Trophoblast cell (in vitro differentiated cells and primary cell): Measurements from ENCODE around the gene GDF15.
A peak's percentile ranks its signal among the peaks of the same experiment; 100 is the strongest.

Experiments used
- DNase-seq, 2 donors: peaks; one replicate each; pipeline ENCODE4 v3.0.0-alpha.2; 2016
- H2AFZ ChIP-seq: 2 replicates; pipeline ENCODE4 v1.6.1; 2013; ENCODE audit warnings: low read length, moderate library complexity, mild to moderate bottlenecking; ENCODE audit not compliant: insufficient read depth, poor library complexity
- H2AK5ac ChIP-seq: 2 replicates; pipeline ENCODE4 v1.6.1; 2013; ENCODE audit warnings: mild to moderate bottlenecking, low read length
- H2BK120ac ChIP-seq: 2 replicates; pipeline ENCODE4 v1.6.1; 2013; ENCODE audit warnings: low read length, mild to moderate bottlenecking, moderate library complexity; ENCODE audit not compliant: insufficient read depth, poor library complexity
- H2BK12ac ChIP-seq: 2 replicates; pipeline ENCODE4 v1.6.1; 2013; ENCODE audit warnings: mild to moderate bottlenecking, low read length, moderate library complexity
- H2BK5ac ChIP-seq: 2 replicates; pipeline ENCODE4 v1.6.1; 2013; ENCODE audit warnings: low read length, low read depth, moderate library complexity, mild to moderate bottlenecking; ENCODE audit not compliant: poor library complexity
- H3K14ac ChIP-seq: 2 replicates; pipeline ENCODE4 v1.6.1; 2013; ENCODE audit warnings: mild to moderate bottlenecking, low read length
- H3K18ac ChIP-seq: 2 replicates; pipeline ENCODE4 v1.6.1; 2013; ENCODE audit warnings: mild to moderate bottlenecking, low read length
- H3K23ac ChIP-seq: 2 replicates; pipeline ENCODE4 v1.6.1; 2013; ENCODE audit warnings: low read length
- H3K27ac ChIP-seq: 2 replicates; pipeline ENCODE4 v1.5.1; 2013; ENCODE audit warnings: low read depth, mild to moderate bottlenecking, inconsistent platforms, low read length, moderate library complexity
- H3K27me3 ChIP-seq: 2 replicates; pipeline ENCODE4 v1.6.1; 2013; ENCODE audit warnings: inconsistent platforms, mild to moderate bottlenecking, low read length, moderate library complexity; ENCODE audit not compliant: insufficient read depth
- H3K36me3 ChIP-seq, 2 experiments: 1 replicate in 1 of 2; 2 replicates in 1 of 2; pipeline ENCODE4 v1.6.1; 2013; ENCODE audit warnings: low read length in 2 of 2, mild to moderate bottlenecking in 2 of 2, moderate library complexity in 1 of 2; ENCODE audit not compliant: insufficient read depth in 2 of 2, control insufficient read depth in 1 of 2
- H3K4ac ChIP-seq: 2 replicates; pipeline ENCODE4 v1.6.1; 2013; ENCODE audit warnings: low read depth, mild to moderate bottlenecking, low read length, moderate library complexity
- H3K4me1 ChIP-seq, 2 experiments: 1 replicate in 1 of 2; 2 replicates in 1 of 2; pipeline ENCODE4 v1.6.1; 2013; ENCODE audit warnings: low read length in 2 of 2, mild to moderate bottlenecking in 2 of 2, moderate library complexity in 1 of 2; ENCODE audit not compliant: insufficient read depth in 2 of 2, control insufficient read depth in 1 of 2
- H3K4me2 ChIP-seq: 2 replicates; pipeline ENCODE4 v1.6.1; 2013; ENCODE audit warnings: inconsistent platforms, mild to moderate bottlenecking, low read length, moderate library complexity
- H3K4me3 ChIP-seq: 2 replicates; pipeline ENCODE4 v1.5.1; 2013; ENCODE audit warnings: mild to moderate bottlenecking, low read depth, low read length, inconsistent platforms
- H3K79me1 ChIP-seq: one replicate; pipeline ENCODE4 v1.6.1; 2013; ENCODE audit warnings: low read length
- H3K79me2 ChIP-seq: 2 replicates; pipeline ENCODE4 v1.6.1; 2013; ENCODE audit warnings: low read length, mild to moderate bottlenecking; ENCODE audit not compliant: control insufficient read depth, insufficient read depth, poor library complexity
- H3K9ac ChIP-seq: 2 replicates; pipeline ENCODE4 v1.6.1; 2013; ENCODE audit warnings: mild to moderate bottlenecking, low read length
- H3K9me3 ChIP-seq: 2 replicates; pipeline ENCODE4 v1.6.1; 2013; ENCODE audit warnings: low read depth, mild to moderate bottlenecking, control low read depth, inconsistent platforms, low read length; ENCODE audit not compliant: insufficient read depth
- H4K12ac ChIP-seq: 2 replicates; pipeline ENCODE4 v1.6.1; 2013; ENCODE audit warnings: low read depth, mild to moderate bottlenecking, low read length, moderate library complexity
- H4K8ac ChIP-seq: 2 replicates; pipeline ENCODE4 v1.6.1; 2013; ENCODE audit warnings: low read depth, mild to moderate bottlenecking, low read length, moderate library complexity
- H4K91ac ChIP-seq: one replicate; pipeline ENCODE4 v1.6.1; 2013; ENCODE audit warnings: low read depth, mild to moderate bottlenecking, low read length, moderate library complexity
- WGBS: extraction: QIAGEN DNeasy Blood & Tissue Kit; methylation state at CpG from one replicate; pipeline ENCODE4 v1.1.7; 2013; ENCODE audit warnings: missing lambda C conversion rate; ENCODE audit not compliant: insufficient read length, insufficient coverage; ENCODE audit errors: extremely low coverage; 5-methylcytosine and 5-hydroxymethylcytosine counted together

The GDF15 gene

GRCh38 chr19:18393836-18394235, 7.9 kb downstream of the GDF15 start:
- Histone ChIP-seq H3K79me2 (no peaks in the 10 kb centered on the region), H2AK5ac (no peak overlapping the region), H3K18ac (no peak overlapping the region), H2BK12ac (no peak overlapping the region), H3K23ac (no peak overlapping the region), H2BK120ac (no peak overlapping the region), H3K79me1 (no peaks in the 10 kb centered on the region), H3K4me3 (no peak overlapping the region), H4K12ac (no peak overlapping the region), H2AFZ (no peak overlapping the region), H3K4me2 (no peak overlapping the region), H2BK5ac (no peak overlapping the region), H3K27ac (no peak overlapping the region), H3K9me3 (peaks cover 2% of the 10 kb centered on the region), H3K27me3 (no peaks in the 10 kb centered on the region), H4K91ac (no peak overlapping the region), H3K4me1 (peaks cover 0 to 2% of the 10 kb centered on the region in 2 experiments), H3K14ac (no peak overlapping the region), H3K9ac (no peak overlapping the region), H3K36me3 (no peaks in the 10 kb centered on the region), H3K4ac (no peak overlapping the region), H4K8ac (no peak overlapping the region)
- DNase-seq = no peak
- WGBS = no CpG with 5 or more reads among the region's 7 CpGs

DNA sequence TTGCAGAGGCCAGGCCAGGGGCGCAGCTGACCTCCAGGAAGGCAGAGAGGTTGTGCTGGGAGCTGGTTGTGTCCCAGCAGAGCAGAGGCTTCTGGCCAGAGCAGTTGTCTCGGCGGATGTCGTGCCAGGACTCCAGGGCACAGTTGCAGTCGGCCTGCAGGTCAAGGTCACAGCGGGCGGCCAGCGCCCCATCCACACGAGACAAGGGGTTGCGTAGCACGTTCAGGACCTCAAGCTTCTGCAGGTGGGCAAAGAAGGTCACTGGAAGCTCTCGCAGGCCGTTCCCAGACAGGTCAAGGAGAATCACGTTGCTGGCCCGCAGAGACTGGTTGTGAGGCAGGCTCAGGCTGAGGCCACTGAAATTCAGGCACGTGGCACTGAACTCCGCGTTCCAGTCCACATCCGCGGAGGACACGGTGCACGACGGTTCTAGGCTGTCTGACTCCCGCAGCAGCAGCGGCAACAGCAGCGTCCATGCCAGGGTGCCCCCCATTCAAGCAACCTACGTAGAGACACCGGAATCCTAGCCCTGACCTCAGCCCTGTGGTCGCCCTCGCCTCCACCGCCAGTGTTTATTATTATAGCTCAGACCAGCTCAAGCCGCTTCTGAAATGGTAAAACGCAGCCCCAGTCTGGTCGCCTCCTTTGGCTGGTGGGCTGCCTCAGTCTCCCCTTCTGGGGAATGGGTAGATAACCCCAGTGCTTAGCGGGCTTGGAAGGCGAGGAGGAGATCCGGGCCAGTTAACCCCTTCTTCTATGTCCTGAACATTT, 10.7 kb downstream of the GDF15 start:
- Histone ChIP-seq H3K9me3 (no peaks in the 10 kb centered on the region), H3K27me3 (no peaks in the 10 kb centered on the region), H3K14ac (no peak overlapping the region), H3K36me3 (no peaks in the 10 kb centered on the region), H2BK12ac (no peak overlapping the region), H4K91ac (no peak overlapping the region), H3K4me3 (no peak overlapping the region), H3K4me1 (peaks cover 0 to 2% of the 10 kb centered on the region in 2 experiments), H3K79me1 (no peaks in the 10 kb centered on the region), H3K18ac (no peak overlapping the region), H2AFZ (no peak overlapping the region), H3K4me2 (no peak overlapping the region), H4K8ac (no peak overlapping the region), H3K23ac (no peak overlapping the region), H3K4ac (no peak overlapping the region), H2BK5ac (no peak overlapping the region), H2BK120ac (no peak overlapping the region), H3K79me2 (no peaks in the 10 kb centered on the region), H4K12ac (no peak overlapping the region), H3K9ac (no peak overlapping the region), H2AK5ac (no peak overlapping the region), H3K27ac (no peak overlapping the region)
- no peak for DNase-seq
- no CpG with 5 or more reads among the region's 37 CpGs for WGBS

- Histone ChIP-seq H3K23ac (no peak within 1 kb of the TSS), H2AK5ac (no peak within 1 kb of the TSS), H3K9ac (no peak within 1 kb of the TSS), H3K4me1 (peaks cover 0 to 2% of the 10 kb centered on the region in 2 experiments), H3K4me3 (no peak within 1 kb of the TSS), H3K4ac (no peak within 1 kb of the TSS), H3K27ac (no peak within 1 kb of the TSS), H2BK5ac (no peak within 1 kb of the TSS), H4K91ac (no peak within 1 kb of the TSS), H3K36me3 (no peaks in the 10 kb centered on the region), H2BK120ac (no peak within 1 kb of the TSS), H2AFZ (no peak within 1 kb of the TSS), H3K18ac (no peak within 1 kb of the TSS), H2BK12ac (no peak within 1 kb of the TSS), H3K79me1 (no peaks in the 10 kb centered on the region), H3K4me2 (no peak within 1 kb of the TSS), H3K27me3 (no peaks in the 10 kb centered on the region), H3K9me3 (no peaks in the 10 kb centered on the region), H3K14ac (no peak within 1 kb of the TSS), H3K79me2 (no peaks in the 10 kb centered on the region), H4K8ac (no peak within 1 kb of the TSS), H4K12ac (no peak within 1 kb of the TSS)
- peak in 1 of 2 donors; percentile 22 for DNase-seq
- no CpG with 5 or more reads among the region's 33 CpGs for WGBS
Measured at GRCh38 chr19:18397242-18398202, 11.6 kb downstream of the GDF15 start, which contains the start of gene LRRC25. Gene LRRC25, minus strand, starts transcription at chr19:18397622. Its CDS starts 659 bp downstream, at chr19:18396963.

DNA sequence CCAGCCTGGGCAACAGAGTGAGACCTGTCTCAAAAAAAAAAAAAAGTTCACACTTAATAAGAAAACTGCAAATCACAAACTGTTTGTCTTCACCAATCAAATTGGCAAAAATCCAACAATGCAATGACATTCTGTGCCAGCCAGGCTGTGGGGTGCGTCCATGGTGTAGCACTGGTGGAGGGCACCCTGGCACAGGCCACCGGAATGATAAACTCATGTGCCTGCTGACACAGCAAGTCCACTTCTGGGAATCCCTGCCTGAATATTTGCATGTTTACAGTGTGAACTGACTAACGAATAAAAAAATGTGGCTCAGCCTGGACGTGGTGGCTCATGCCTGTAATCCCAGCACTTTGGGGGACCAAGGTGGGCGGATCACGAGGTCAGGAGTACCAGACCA, 13.1 kb downstream of the GDF15 start:
- H3K27me3 ChIP-seq = no peaks in the 10 kb centered on the region
- H3K36me3 ChIP-seq = no peaks in the 10 kb centered on the region
- H2BK5ac ChIP-seq = no peak overlapping the region
- WGBS = no CpG with 5 or more reads among the region's 6 CpGs
- H2BK12ac ChIP-seq = no peak overlapping the region
- no peak overlapping the region for H3K18ac ChIP-seq
- H4K8ac ChIP-seq = no peak overlapping the region
- peak in 1 of 2 donors; percentile 65 for DNase-seq
- H3K79me2 ChIP-seq = no peaks in the 10 kb centered on the region
- no peak overlapping the region for H4K91ac ChIP-seq
- no peak overlapping the region for H3K4me2 ChIP-seq
- no peak overlapping the region for H3K4ac ChIP-seq
- H3K23ac ChIP-seq = no peak overlapping the region
- H2BK120ac ChIP-seq = no peak overlapping the region
- H3K9ac ChIP-seq = no peak overlapping the region
- peaks cover 0 to 2% of the 10 kb centered on the region in 2 experiments for H3K4me1 ChIP-seq
- no peaks in the 10 kb centered on the region for H3K9me3 ChIP-seq
- H3K27ac ChIP-seq = no peak overlapping the region
- H4K12ac ChIP-seq = no peak overlapping the region
- H2AFZ ChIP-seq = no peak overlapping the region
- H3K4me3 ChIP-seq = no peak overlapping the region
- no peaks in the 10 kb centered on the region for H3K79me1 ChIP-seq
- no peak overlapping the region for H2AK5ac ChIP-seq
- no peak overlapping the region for H3K14ac ChIP-seq
